ENCODE results near the gene ST7L. TPM values are rescaled to one million over a fixed set of nuclear protein-coding genes. Genes with fewer than 3 reads are reported as not detected.

ST7L gene
- total and polyA plus RNA-seq, 2 donors (not counting 3 experiments of a cell fraction or from before 2014, with no cell fraction given) = 12.3 to 28.4 TPM

- CTCF ChIA-PET = interaction anchor here (1.3 kb wide), 1 partner anchor 106 kb away, joined by 3 read pairs; no protein-coding TSS in a partner anchor
- intact Hi-C loops (cut with micrococcal nuclease) = no loop called here
- POLR2A ChIA-PET = no interaction called here
- Histone ChIP-seq H3K27ac (ENCODE audit: insufficient read depth, low read depth, low read length) (no peak overlapping the region), H3K27me3 (ENCODE audit: control insufficient read depth in 2 of 2, insufficient read depth in 2 of 2, low read length in 2 of 2) (peaks cover 9% of the 10 kb centered on the region in 2 experiments), H3K9me1 (replicated peaks; ENCODE audit: control insufficient read depth, extremely low read depth, insufficient read depth, low read length) (no peaks in the 10 kb centered on the region), H3K4me3 (replicated peaks in 1 of 3; ENCODE audit: insufficient read depth in 1 of 3, low read depth in 1 of 3, low read length in 3 of 3) (no peak overlapping the region), H3K4me2 (ENCODE audit: insufficient read depth, low read length) (no peak overlapping the region), H2AFZ (ENCODE audit: low read depth, low read length) (no peak overlapping the region), H3K79me2 (ENCODE audit: control insufficient read depth, insufficient read depth, low read length) (no peaks in the 10 kb centered on the region), H3K36me3 (ENCODE audit: control insufficient read depth in 2 of 2, extremely low read depth in 1 of 2, insufficient read depth in 2 of 2, low read length in 2 of 2) (no peaks in the 10 kb centered on the region), H3K9me3 (replicated peaks; ENCODE audit: control insufficient read depth, insufficient read depth, low read length) (no peaks in the 10 kb centered on the region), H3K4me1 (ENCODE audit: control insufficient read depth, extremely low read depth, insufficient read depth, low read length) (peaks cover 11% of the 10 kb centered on the region), H3K9ac (replicated peaks; ENCODE audit: extremely low read depth, insufficient read depth, low read length) (no peak overlapping the region), H4K20me1 (replicated peaks; ENCODE audit: control insufficient read depth, extremely low read depth, insufficient read depth, low read length) (no peaks in the 10 kb centered on the region)
- no peak for FAIRE-seq
- dilution Hi-C loops (cut with MboI; ENCODE audit: extremely low pct_ligation_motif_present, low sequenced_read_pairs) = no loop called here
- TF ChIP-seq, protein P1, sequence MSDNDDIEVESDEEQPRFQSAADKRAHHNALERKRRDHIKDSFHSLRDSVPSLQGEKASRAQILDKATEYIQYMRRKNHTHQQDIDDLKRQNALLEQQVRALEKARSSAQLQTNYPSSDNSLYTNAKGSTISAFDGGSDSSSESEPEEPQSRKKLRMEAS (IDR thresholded peaks at IDR 0.05; ENCODE audit: insufficient read depth, insufficient read length) = no peak
- TF ChIP-seq MYC (IDR thresholded peaks at IDR 0.05; ENCODE audit: low read depth, low read length) (no peak), EZH2 (IDR thresholded peaks at IDR 0.05; ENCODE audit: borderline replicate concordance, low read depth, low read length, severe bottlenecking) (no peak), JUN (IDR thresholded peaks at IDR 0.05; ENCODE audit: borderline replicate concordance, insufficient read depth, insufficient read length, low read depth) (no peak), POLR2A (IDR thresholded peaks at IDR 0.05; ENCODE audit: low read depth, low read length) (no peak), GATA2 (IDR thresholded peaks at IDR 0.05; ENCODE audit: insufficient read depth, insufficient read length, low read depth, low read length) (no peak), POLR2AphosphoS5 (IDR thresholded peaks at IDR 0.05; ENCODE audit: insufficient read depth, low read depth, low read length) (no peak), FOS (IDR thresholded peaks at IDR 0.05; ENCODE audit: borderline replicate concordance, insufficient read depth, low read length) (no peak)
- TF ChIP-seq, protein P2, sequence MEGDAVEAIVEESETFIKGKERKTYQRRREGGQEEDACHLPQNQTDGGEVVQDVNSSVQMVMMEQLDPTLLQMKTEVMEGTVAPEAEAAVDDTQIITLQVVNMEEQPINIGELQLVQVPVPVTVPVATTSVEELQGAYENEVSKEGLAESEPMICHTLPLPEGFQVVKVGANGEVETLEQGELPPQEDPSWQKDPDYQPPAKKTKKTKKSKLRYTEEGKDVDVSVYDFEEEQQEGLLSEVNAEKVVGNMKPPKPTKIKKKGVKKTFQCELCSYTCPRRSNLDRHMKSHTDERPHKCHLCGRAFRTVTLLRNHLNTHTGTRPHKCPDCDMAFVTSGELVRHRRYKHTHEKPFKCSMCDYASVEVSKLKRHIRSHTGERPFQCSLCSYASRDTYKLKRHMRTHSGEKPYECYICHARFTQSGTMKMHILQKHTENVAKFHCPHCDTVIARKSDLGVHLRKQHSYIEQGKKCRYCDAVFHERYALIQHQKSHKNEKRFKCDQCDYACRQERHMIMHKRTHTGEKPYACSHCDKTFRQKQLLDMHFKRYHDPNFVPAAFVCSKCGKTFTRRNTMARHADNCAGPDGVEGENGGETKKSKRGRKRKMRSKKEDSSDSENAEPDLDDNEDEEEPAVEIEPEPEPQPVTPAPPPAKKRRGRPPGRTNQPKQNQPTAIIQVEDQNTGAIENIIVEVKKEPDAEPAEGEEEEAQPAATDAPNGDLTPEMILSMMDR (IDR thresholded peaks at IDR 0.05; ENCODE audit: extremely low read depth in 1 of 2, insufficient read depth in 1 of 2, low read depth in 1 of 2, low read length in 2 of 2) = no peak
- no TSS peak for BruUV-seq (replicated peaks)
- no peak for DNase-seq (ENCODE audit: low read depth, low spot score)
These were observed 112.6 kb downstream of the ST7L start for GRCh38 chr1:112506306-112506705.
